GM19397 (cell line): ENCODE results near the gene PSEN2.

Experiments
- ATAC-seq: cut with Tn5 transposase; IDR thresholded peaks from one replicate; pipeline ENCODE4 v1.9.1; 2021; ENCODE audit warnings: mild to moderate bottlenecking, moderate library complexity; ENCODE audit not compliant: unreplicated experiment

Gene PSEN2

DNA sequence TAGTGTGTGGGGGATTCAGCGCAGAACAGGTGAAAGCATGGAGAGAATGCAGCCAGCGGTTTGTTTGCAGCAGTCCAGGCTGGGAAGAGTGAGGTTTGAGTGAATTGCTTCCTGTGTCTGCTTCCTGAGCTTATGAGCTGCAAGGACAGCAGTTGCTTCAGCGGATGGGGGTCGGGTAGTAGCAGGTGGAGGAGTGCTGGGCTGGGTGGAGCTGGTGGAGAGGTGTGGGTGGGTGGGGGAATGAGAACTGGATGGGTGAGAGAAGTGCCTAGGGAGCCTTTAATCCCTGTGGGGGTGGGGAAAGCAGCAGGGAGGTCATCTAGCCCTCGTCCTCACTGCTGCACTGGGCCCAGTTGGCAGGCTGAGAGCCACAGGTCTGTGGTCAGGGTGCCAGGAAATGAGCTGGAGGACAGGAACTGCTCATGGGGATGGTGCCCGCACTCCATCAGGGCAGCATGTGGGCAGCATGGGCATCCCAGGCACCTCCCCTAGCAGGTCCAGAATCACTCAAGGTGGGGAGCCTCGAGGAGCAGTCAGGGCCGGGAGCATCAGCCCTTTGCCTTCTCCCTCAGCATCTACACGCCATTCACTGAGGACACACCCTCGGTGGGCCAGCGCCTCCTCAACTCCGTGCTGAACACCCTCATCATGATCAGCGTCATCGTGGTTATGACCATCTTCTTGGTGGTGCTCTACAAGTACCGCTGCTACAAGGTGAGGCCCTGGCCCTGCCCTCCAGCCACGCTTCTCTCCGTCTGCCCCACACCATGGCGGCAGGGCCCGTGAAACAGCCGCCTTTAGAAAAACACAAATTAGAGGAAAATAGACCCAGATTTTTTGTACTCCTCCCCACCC is 14.8 kb downstream of the PSEN2 start:
- no peak for ATAC-seq

DNA sequence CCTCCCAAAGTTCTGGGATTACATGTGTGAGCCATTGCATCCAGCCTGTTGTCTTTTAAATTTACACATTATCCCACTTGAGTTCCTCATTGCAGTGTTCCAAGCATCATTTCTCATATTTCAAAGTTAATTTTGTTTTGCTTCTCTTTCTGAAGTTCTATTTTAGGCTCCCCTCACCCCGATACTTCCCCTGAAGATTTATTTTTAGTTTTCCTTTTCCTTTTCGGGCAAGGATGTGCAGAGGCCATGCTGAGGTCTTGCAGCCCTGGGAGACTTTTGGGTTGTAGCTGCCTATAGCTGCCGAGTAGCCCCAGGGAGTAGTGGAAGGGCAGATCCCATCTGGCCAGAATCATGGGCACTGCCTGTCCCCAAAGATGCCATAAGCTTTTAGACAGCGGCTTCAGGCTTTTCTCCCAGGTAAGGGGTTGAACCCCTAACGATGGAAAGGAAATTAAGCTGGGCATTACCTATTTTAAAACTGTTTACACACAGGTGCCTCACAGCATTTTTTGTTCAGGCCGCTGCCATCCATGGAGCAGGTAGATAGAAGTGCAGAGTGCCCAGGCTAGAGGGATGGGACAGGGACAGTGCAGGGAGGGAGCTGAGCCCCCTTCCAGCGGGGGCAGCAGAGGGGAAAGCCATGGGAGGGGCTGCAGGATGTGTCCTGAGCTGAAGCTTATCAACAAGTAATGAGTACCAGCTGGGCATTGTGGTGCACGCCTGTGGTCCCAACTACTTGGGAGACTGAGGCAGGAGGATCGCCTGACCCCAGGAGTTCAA is 15.9 kb downstream of the PSEN2 start:
- no peak for ATAC-seq

DNA sequence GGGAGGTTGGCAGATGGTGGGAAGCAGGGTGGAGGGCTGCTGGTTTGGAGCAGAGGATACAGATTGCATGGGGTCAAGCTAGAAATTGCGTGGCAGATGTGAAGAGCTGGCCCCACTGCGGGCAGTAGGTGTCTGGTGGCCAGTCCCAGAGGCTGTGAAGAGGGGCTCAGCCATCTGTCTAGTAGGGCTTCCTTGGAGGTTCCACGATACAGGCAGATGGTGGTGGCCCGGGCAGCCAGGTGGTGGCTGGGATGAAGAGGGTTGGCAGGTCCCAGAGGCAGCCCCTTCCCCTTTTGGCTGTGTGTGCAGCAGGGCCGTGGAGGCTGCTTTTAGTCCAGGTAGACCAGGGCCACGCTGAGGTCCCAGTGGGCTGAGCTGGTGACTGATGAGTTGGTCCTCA is 16.6 kb downstream of the PSEN2 start:
- no peak for ATAC-seq

DNA sequence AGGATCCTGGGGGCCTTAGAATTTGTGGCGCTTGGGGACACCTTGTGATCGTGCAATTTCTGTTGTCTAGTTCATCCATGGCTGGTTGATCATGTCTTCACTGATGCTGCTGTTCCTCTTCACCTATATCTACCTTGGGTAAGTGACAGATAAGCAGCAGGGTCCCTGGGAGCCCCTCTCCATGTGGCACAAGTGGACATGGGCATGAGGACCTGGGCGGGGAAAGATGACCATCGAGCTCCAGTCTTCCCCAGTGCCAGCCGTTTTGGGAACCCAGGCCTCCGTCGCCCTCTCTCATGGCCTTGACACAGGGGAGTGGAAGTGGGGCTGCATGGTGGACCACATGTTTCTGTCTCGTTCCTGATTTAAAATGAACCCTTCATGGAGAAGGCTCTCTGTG is 17.6 kb downstream of the PSEN2 start:
- ATAC-seq = no peak

DNA sequence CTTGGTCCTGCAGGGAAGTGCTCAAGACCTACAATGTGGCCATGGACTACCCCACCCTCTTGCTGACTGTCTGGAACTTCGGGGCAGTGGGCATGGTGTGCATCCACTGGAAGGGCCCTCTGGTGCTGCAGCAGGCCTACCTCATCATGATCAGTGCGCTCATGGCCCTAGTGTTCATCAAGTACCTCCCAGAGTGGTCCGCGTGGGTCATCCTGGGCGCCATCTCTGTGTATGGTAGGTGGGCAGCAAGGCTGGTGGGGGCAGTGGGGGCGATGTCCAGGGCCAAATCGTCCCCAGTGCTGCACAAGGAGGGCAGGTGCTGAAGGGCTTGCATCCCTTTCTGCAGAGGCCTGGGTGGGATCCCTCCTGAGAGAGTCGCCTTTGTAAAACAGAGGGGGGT is 18.4 kb downstream of the PSEN2 start:
- ATAC-seq = no peak

DNA sequence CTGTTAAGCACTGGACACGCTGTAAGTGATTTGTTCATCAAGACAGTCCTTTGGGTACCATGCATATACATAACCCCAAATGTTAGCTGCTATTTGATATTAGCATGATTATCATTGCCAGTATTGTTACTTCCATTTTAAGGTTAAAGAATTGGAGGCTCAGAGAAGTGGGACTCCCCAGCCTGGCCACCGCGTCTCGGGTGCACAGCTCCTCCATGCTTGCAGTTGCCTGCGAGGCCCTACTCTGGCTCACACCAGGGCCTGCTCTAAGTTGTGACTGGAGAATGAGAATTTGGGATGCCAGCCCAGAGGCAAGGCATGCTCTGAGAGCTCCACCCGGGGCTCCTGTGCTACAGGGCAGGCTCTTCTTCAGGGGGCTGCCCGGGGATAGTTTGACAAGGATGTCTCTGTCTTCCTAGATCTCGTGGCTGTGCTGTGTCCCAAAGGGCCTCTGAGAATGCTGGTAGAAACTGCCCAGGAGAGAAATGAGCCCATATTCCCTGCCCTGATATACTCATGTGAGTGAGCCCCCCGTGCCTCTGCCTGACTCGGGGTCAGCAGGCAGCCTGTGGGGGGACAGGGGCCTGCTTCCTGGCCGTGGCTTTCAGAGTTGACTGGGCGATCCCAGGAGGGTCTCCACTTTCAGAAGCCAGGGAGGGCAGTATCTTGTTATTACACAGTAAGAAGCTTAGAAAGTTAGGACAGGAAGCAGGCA is 19.4 kb downstream of the PSEN2 start:
- no peak for ATAC-seq

DNA sequence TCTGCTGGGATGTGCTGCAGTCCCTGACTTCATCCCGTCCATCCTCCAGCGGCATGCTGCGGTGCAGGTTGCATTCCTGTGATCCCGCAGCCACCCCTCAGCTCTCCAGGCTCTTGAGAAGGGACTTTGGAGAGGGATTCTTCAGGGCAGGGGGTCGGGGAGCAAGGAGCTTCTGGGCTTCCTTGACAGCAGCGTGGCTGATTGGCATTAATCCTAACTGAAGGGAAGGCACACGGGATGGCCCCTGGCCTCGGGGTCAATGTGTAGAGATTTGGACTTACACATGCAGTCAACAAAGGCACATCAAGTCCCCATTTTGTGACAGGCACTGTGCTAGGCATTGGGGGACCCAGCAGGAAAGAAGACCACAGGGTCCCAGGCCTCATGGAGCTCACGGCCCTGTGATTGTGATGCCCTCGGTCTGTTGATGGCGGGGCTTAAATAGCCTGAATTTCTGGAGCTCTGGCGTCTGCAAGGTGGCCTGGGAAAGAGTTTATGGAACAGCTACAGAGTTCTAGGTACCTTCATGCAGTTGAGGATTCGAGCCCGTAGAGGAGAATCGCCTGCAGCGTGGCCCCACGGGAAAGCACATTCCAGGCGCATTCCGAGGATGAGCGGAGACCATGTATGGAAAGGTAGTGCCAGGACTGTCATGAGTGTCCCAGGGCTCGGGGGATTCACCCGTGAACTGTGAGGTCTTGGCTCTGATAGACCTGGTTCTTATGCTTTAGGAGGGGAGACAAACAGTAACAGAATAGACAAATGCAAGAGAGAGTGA is 20.1 kb downstream of the PSEN2 start:
- no peak for ATAC-seq

DNA sequence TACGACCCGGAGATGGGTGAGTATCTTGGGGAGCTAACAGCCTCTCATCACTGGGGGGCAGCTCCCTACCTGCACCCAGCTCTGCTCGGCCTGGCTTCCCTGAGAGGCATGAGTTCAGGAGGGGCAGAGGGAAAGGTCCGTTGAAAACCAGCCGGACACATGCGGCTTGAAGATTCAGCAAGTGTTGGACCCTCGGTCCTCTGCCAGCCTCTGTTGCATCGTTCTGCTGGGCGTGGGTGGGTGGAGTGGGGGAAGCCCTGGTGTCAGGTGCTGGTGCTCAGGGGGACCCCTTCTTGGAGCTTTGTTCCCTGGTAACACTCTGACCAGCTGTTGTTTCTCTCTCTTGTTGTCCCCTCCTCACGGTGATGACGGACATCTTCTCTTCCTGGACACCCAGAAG is 20.9 kb downstream of the PSEN2 start:
- no peak for ATAC-seq

DNA sequence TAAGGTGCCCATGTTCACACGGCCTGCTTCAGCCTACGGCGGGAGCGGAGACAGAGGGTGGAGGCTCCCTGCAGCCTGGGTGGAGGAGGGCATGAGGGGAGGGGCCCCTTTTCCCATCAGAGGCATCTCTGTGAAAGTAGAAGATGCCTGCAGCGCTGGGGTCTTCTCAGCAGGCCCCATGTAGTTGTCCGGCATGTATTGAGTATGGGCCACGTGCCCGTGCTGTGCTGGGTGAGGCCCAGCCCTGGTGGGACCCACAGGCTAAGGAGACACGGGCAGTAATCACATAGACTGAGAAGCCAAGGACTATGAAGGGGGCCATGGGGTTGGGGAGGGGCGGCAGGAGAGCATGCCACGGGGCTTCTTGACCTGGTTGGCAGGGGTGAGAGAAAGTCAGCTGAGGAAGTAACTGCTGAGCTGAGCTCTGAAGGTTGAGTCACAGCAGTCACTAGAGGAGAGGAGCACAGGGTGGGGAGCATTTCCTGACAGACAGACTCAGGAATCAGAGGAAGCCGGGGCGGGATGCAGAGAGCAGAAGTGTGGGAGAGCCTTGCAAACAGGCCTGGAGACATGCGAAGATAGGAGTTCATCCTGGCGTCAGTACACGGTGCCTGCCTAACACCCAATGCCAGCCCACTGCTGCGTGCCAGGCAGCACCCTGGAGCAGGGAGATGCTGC is 21.6 kb downstream of the PSEN2 start:
- ATAC-seq = no peak

DNA sequence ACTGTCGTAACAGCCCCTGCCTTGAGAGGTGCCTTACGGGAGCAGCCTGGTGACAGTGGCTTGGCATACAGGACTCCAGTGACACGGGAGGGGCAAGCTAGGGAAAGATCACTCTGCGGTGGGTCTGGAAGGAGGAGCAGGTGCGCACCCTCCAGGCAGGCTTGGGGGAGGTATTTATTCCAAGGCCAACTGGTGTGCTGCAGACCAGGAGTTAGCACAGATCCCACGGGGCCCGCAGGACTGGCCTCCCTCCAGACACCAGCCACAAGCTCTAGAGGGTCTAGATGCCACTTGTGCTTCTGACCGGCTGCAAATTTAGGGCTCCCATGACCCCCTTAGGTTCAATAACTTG is 22.1 kb downstream of the PSEN2 start:
- ATAC-seq = no peak

DNA sequence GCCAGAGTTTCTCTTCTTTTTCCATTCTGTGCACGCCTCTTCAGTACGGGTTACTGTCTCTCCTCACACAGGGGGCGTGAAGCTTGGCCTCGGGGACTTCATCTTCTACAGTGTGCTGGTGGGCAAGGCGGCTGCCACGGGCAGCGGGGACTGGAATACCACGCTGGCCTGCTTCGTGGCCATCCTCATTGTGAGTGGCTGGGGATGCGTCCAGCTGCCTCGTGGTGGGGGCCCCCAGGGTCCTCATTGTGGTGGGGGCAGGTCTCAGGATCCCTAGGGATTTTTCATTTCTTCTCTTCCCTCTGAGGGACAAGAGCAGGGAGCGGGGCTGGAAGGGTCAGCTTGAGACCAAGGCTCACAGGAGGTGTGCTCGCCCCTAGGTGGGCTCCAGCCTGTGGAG is 23.5 kb downstream of the PSEN2 start:
- ATAC-seq = no peak

DNA sequence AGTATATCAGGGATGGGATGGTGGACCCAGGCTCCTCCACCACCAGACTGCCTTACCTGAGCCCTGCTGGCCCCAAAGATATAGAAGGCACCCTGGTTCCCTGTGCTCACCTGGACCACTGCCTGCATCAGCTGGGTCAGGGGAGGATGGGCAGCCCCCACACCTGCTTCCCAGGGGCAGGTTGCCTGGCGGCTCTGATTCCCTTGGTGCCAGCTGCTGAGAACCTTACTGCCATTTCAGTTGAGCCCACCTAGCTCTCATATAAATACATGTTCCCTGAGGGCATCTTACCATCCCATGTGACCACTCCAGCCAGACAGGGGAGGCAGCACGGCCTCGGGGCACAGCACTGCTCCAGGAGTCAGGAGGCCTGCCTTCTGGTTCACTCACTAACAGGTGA is 24.4 kb downstream of the PSEN2 start:
- ATAC-seq = no peak

DNA sequence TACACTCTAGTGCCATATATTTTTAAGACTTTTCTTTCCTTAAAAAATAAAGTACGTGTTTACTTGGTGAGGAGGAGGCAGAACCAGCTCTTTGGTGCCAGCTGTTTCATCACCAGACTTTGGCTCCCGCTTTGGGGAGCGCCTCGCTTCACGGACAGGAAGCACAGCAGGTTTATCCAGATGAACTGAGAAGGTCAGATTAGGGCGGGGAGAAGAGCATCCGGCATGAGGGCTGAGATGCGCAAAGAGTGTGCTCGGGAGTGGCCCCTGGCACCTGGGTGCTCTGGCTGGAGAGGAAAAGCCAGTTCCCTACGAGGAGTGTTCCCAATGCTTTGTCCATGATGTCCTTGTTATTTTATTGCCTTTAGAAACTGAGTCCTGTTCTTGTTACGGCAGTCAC is 25.2 kb downstream of the PSEN2 start:
- no peak for ATAC-seq

DNA sequence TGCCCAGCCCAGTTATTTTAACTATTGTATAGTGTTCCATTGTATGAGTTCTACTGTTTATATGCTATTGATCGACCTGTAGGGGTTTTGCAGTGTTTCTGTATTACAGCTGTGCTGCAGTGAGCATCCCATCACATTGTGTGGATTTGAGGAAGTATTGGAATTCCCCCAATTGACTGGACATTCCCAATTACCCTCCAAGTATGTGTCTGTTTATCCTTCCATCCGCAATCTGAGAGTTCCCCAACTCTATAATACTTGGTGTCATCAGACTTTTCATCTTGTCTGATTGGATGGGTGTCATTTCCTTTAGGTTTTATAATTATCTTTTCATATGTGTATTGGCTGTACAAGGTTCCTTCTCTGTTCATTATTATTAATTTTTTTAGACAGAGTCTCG is 27.8 kb downstream of the PSEN2 start:
- ATAC-seq = no peak

DNA sequence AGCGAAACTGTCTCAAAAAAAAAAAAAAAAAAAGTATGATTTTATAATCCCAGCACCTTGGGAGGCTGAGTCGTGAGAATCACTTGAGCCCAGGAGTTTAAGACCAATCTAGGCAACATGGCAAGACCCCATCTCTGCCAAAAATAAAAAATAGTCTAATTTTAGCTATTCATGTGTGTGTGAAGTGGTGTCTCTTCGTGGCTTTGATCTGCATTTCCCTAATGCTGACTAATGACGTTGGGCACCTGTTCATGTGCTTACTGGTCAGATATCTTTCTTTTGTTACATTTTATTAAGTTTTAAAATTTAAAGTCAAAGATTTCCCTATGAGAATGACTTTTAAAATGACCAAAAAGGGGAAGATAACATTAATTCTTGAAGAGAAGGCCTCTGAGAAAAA is 31.0 kb downstream of the PSEN2 start:
- ATAC-seq = no peak

DNA sequence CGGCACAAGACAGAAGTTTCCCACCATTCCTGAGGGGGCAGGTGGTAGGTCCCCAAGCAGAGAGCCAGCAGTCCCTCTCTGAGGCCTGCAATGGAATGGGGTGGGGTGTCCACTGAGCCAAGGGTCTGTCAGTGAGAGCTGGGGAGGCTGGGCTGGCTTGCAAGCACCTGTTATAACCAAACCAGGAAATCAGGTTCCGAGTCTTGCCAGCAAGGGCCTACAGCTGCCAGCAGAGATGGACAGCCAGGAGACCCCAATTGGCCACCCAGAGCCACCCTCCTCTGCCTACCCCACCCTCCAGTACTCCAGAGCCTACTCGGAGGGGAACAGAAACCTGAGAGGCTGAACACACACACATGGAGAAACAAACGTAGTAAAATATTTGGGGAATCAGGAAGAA is 32.2 kb downstream of the PSEN2 start:
- no peak for ATAC-seq

DNA sequence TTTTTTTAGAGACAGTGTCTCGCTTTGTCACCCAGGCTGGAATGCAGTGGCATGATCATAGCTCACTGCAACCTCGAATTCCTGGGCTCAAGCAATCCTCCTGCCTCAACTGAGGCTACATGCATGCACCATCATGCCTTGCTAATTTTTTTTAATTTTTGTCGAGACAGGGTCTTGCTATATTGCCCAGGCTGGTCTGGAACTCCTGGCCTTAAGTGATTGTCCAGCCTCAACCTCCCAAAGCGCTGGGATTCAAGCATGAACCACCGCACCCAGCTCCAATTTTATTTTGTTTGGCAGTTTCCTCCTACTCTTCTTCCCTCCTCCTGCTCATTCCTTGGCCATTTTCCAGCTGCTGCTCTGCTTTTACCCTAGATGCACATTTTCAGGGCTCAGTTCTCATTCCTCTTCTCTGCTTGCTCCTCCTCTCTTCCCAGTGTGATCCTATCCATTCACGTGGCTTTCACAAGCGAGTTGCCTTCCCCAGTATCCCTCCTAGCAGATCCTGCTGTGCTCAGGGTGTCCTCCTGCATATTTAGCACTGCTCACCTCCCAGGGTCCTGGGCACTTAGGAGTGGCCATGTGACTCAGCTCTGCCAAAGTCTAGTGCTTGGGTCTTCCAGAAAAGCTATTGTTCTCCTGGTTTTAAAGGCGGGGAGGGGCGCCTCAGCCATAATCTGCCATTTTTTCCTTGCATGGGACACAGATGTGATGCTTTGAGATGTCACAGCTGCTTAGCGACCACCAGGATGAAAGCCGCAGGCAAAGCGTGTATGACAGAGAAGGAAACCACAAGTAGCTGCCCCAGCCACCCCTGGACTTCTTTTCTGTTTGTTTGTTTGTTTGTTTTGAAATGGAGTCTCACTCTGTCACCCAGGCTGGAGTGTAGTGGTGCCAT is 33.7 kb downstream of the PSEN2 start:
- ATAC-seq = no peak

DNA sequence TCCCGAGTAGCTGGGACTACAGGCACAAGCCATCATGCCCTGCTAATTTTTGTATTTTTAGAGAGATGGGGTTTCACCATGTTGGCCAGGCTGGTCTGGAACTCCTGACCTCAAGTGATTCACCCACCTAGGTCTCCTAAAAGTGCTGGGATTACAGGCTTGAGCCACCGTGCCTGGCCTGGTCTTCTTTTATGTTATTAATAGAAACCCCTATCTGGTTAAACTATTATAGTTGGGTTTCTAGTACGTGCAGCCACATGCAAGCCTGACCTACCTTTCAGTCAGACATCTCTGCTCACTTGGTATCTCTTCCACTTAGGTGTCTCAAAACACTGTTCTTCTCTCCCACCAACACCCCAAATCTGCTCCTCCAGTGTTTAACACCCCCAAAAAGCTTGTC is 34.4 kb downstream of the PSEN2 start:
- no peak for ATAC-seq

DNA sequence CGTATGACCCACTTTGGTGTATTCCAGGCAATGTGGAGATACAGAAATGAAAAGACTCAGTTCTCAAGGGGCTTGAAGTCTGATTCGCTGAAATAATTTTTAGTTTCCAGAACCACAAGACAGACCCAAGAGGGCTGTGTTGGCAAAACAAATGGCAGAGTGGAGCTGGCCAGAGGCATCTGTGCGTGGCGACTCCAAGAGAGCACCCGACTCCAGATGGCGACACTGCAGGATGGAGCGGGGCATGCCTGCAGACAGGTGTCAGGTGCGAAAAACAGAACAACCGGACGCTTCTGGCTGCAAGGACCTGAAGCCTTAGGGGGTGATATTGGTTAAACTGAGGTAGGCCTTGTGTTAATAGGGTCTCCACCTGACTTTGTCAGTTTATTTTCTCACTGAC is 38.0 kb downstream of the PSEN2 start:
- no peak for ATAC-seq

DNA sequence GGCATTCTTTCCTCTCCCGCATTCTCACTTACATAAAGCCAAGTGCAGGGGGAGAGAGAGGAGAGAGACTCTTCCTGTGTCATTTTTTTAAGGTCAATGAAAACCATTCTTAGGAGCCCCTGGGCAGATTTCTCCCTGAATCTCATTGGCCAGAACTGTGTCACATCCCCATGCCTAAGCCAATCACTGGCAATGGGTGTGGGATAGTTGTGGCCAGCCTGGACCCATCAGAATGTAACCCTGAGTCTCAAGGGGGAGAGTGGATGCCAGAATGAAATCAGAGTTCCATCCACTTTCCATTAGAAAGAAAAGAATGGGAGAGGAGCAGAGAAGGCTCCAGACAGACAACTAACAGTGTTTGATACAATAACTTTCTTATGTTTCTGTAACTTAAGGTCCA is 38.5 kb downstream of the PSEN2 start:
- ATAC-seq = no peak
